NCI-H146 treated with DMSO at 0.1 percent for 48 hours (cell line): Measurements from ENCODE around the gene SDC4.
A peak's percentile ranks its signal among the peaks of the same experiment; 100 is the strongest.

Experiments used
- DNase-seq: peaks from one replicate; lab custom pipeline; 2025; ENCODE audit not compliant: unreplicated experiment; lab: John Stamatoyannopoulos, UW

The SDC4 gene

GRCh38 chr20:45301824-45302271, 46.4 kb downstream of the SDC4 start:
- DNase-seq = no peak

DNA sequence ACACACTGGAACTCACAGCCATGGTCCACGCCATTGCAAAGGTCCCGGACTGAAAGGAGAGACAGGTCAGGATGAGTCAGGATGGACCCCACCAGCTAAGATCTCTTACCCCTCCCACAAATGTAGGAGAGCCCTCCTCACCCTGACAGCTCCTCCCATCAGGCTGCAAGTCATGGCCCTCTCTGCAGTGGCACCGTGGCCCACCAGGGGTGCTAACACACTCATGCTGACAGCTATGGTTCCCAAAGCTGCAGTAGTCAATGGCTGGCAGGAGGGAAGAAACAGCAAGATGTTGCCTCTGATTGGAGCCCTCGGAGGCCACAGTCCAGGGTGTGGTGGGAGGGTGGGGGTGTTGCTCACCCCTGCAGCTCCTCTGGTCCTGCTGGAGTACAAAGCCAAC, 47.3 kb downstream of the SDC4 start:
- DNase-seq = peak; percentile 28

- no peak for DNase-seq
These were observed 48.4 kb downstream of the SDC4 start for GRCh38 chr20:45299786-45300185.

GRCh38 chr20:45297786-45298497, 50.3 kb downstream of the SDC4 start:
- DNase-seq = no peak

DNA sequence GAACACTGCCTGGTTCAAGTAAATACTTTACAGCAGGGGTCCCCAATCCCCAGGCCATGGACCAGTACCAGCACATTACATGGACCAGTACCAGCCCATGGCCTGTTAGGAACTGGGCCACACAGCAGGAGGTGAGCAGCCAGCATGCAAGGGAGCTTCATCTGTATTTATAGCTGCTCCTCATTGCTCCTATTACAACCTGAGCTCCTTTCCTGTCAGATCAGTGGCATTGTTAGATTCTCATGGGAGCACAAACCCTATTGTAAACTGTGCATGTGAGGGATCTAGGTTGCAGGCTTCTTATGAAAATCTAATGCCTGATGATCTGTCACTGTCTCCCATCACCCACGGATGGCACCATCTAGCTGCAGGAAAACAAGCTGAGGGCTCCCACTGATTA, 53.6 kb downstream of the SDC4 start:
- no peak for DNase-seq

GRCh38 chr20:45294003-45294368, 54.2 kb downstream of the SDC4 start:
- DNase-seq = no peak

DNA sequence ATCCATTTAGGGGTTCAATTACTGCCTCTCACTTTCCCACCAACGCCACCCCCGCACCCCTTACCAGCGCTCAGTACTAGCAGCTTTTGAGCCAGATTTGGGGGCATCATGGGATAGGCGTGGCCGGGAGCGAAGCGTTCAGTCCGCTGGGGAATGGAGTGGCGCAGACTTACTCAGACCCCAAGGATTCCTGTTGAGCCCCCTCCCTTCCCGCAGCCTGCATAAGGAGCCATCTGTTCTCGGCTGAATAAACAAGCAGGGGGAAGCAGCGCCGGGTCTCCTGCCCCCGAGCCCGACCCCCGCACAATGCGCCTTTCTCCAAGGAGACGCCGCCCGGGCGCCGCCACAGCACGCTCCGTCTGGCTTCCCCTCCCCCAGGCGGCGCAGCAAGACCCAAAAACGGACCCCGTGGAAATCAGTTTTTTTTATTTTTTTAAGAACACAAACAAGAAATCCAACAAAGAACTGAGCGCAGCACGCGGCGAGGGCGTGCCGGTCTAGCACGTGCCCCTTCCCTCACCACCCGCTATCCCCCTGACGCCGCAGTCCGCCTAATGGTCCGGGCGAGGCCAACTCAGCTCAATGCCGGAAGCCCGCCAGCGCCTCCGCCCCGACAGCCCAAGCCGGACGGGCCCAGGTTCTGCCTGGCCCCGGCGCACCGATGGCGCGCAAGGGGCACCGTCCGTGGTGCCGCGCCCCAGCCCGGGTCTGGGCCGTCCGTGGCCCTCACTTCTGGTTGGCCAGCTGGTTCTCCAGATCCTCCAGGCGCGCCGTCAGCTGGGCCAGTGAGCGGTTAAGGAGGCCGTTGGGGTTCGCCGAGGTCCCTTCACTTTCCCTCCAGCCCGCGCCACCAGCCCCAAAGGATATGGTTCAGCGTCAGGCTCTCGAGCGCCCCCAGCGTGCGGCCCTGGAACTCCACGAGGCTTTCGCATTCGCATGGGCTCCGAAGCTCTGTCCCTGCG, 54.9 kb downstream of the SDC4 start:
- peak; percentile 55 for DNase-seq

- no peak for DNase-seq
These were observed 55.9 kb downstream of the SDC4 start for GRCh38 chr20:45292343-45292742.

GRCh38 chr20:45291526-45291925, 56.7 kb downstream of the SDC4 start:
- no peak for DNase-seq

- peak; percentile 57 for DNase-seq
These were observed 57.4 kb downstream of the SDC4 start for GRCh38 chr20:45290677-45291355.

- DNase-seq = no peak
These were observed 58.1 kb downstream of the SDC4 start for GRCh38 chr20:45289942-45290676.

DNA sequence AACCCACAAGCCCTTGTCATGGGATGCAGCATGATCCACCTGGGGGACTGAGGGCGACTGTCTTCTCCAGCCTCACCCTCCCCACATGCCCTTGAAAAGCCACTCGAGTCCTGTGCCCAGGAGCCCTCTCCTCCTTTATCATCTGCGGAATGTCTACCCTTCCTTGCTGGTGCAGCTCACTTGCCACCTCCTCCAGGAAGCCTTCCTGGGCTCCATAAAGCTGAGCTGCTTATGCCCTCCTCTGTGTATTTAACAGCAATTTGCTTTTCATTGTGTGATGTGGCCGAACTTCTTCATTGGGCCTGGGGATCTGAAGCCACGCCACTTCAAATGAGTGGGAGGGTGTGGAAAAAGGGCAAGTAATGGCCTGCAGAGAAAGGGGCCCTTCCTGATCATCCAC, 59.4 kb downstream of the SDC4 start:
- no peak for DNase-seq

DNA sequence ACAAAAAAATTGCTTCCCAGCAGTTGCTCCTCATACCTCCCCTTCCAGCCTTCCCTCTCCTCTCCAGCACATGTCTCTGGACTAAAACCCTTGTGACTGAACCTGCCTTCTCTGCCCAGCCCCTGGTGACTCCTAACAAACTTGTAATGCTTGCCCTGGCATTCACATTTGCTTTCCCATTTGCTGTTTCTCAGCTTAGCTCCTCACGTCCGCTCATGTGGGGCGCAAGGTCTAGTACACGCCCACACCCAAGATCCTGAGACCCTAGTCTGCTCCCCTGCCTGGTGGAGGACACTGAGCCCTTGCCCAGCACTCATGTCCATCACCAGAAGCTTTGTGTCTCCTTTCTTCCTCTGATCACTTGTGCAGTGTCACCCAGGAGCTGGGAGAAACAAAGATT, 59.8 kb downstream of the SDC4 start:
- DNase-seq = no peak

DNA sequence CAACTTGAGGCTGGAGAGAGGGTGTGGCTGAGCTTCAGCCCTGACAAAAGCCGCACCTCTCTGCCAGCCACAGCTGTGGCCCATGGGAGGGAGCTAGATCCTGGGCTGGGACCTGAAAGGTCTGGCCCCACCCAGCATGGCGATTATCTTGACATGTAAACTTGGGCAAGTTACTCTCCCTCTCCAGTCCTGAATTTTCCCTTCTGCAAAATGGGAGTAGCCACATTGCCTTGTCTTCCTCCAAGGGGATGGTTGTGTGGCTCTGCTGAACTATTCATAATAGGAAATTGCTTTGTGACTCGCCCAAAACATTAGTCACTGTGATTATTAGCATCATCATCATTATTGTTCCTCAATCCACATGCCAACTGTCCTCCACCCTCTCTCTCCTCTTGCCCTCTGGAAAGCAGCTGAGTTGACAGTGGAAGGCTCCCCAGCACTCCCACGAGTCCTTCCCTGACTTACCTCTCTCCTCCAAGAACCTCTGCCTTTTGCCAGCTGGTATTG, 64.6 kb downstream of the SDC4 start:
- DNase-seq = no peak

GRCh38 chr20:45282700-45283550, 65.3 kb downstream of the SDC4 start:
- DNase-seq = no peak

- DNase-seq = no peak
These were observed 68.2 kb downstream of the SDC4 start for GRCh38 chr20:45279992-45280391.

GRCh38 chr20:45275338-45275737, 72.9 kb downstream of the SDC4 start:
- no peak for DNase-seq
